ENCODE measurements around the gene CT45A5.
"Not testable (repeated sequence)": the region's sequence is repeated elsewhere in the genome, so short reads cannot be mapped to it uniquely, and the experiment has no call there.

CT45A5 gene, protein sequence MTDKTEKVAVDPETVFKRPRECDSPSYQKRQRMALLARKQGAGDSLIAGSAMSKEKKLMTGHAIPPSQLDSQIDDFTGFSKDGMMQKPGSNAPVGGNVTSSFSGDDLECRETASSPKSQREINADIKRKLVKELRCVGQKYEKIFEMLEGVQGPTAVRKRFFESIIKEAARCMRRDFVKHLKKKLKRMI

DNA sequence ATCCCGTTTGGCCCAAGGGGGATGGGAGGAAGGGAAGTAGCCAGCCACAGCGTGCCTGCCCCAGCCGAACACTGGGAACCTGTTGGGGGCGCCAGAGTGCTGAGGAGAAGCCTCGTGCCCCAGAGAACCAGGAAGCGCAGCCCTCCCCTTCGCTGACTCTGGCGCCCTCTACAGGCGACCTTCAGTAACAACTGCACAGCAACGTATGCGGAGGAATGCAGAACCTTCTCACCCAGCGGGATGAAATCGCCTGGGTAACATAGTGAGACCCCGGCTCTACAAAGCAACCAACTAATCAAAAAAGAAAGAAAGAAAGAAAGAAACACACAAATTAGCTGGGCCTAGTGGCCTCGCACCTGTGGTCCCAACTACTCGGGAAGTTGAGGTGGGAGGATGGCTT is at the start of gene CT45A5:
Gene CT45A5 (minus strand): TSS at position 101 of the 400 bp plus-strand sequence. CDS start 3,774 bp downstream, outside the sequence.
- DNase-seq, result not testable (repeated sequence)

DNA sequence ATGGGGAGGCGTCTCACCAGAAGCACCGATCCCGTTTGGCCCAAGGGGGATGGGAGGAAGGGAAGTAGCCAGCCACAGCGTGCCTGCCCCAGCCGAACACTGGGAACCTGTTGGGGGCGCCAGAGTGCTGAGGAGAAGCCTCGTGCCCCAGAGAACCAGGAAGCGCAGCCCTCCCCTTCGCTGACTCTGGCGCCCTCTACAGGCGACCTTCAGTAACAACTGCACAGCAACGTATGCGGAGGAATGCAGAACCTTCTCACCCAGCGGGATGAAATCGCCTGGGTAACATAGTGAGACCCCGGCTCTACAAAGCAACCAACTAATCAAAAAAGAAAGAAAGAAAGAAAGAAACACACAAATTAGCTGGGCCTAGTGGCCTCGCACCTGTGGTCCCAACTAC is 34.6 kb upstream of the CT45A5 start, which contains the start of gene CT45A2:
Gene CT45A2 (minus strand): TSS at position 101 of the 400 bp plus-strand sequence. CDS start 3,747 bp downstream, outside the sequence.
- DNase-seq, result not testable (repeated sequence)

DNA sequence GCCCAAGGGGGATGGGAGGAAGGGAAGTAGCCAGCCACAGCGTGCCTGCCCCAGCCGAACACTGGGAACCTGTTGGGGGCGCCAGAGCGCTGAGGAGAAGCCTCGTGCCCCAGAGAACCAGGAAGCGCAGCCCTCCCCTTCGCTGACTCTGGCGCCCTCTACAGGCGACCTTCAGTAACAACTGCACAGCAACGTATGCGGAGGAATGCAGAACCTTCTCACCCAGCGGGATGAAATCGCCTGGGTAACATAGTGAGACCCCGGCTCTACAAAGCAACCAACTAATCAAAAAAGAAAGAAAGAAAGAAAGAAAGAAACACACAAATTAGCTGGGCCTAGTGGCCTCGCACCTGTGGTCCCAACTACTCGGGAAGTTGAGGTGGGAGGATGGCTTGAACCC is 17.4 kb upstream of the CT45A5 start, which contains the start of gene CT45A6:
Gene CT45A6 (minus strand): TSS at position 101 of the 400 bp plus-strand sequence. CDS start 3,794 bp downstream, outside the sequence.
- DNase-seq, result not testable (repeated sequence)

DNA sequence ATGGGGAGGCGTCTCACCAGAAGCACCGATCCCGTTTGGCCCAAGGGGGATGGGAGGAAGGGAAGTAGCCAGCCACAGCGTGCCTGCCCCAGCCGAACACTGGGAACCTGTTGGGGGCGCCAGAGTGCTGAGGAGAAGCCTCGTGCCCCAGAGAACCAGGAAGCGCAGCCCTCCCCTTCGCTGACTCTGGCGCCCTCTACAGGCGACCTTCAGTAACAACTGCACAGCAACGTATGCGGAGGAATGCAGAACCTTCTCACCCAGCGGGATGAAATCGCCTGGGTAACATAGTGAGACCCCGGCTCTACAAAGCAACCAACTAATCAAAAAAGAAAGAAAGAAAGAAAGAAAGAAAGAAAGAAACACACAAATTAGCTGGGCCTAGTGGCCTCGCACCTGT is 17.2 kb downstream of the CT45A5 start, which contains the start of gene CT45A3:
Gene CT45A3 (minus strand): TSS at position 101 of the 400 bp plus-strand sequence. CDS start 3,747 bp downstream, outside the sequence.
- DNase-seq, result not testable (repeated sequence)

DNA sequence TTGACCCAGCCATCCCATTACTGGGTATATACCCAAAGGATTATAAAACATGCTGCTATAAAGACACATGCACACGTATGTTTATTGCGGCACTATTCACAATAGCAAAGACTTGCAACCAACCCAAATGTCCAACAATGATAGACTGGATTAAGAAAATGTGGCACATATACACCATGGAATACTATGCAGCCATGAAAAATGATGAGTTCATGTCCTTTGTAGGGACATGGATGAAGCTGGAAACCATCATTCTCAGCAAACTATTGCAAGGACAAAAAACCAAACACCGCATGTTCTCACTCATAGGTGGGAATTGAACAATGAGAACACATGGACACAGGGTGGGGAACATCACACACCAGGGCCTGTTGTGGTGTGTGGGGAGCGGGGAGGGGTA is 40.6 kb downstream of the CT45A5 start:
- DNase-seq, result not testable (repeated sequence)

DNA sequence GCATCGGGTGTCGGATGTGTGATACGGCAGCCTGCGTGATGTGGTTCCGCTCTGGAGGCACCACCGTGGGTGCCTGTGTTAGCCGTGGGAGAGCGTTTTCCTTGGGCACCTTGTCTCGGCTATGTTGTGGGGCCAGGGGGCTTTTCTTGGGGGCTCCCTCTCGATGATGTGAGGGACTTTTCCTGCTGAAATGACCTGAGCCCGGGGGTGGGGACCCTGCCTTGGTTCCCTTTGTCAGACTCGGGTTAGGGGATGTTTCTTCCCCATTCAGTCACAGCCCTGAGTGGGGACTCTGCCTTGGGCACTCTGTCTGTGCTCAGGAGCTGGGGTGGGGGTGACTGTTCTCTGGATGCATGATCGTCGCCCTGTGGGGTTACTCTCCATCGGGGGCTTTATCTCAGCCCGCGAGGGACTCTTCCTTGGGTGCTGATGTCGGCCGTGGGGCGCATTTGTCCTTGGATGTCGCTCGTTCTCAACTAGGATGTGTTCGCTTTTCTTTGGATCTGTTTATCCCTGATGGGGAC is 44.0 kb downstream of the CT45A5 start:
- no peak for DNase-seq

DNA sequence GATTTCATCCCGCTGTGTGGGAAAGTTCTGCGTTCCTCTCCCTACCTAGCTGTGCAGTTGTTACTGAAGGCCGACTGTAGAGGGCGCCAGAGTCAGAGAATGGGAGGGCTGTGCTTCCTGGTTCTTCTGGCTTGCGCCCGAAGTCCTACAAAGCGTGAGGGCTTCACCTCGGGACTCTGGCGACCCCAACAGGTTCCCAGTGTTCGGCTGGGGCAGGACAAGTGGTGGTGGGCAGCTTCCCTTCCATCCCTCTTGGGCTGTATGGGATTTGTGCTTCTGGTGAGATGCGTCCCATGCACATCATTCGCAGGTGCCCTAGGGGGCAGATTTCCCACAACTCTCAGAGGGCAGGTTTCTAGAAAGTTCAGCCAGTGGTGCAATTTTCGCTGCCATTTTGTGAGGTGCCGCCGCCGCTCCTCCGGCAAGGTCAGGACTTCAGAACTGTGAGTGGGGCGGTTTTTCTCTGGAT is 44.6 kb downstream of the CT45A5 start:
- no peak for DNase-seq

DNA sequence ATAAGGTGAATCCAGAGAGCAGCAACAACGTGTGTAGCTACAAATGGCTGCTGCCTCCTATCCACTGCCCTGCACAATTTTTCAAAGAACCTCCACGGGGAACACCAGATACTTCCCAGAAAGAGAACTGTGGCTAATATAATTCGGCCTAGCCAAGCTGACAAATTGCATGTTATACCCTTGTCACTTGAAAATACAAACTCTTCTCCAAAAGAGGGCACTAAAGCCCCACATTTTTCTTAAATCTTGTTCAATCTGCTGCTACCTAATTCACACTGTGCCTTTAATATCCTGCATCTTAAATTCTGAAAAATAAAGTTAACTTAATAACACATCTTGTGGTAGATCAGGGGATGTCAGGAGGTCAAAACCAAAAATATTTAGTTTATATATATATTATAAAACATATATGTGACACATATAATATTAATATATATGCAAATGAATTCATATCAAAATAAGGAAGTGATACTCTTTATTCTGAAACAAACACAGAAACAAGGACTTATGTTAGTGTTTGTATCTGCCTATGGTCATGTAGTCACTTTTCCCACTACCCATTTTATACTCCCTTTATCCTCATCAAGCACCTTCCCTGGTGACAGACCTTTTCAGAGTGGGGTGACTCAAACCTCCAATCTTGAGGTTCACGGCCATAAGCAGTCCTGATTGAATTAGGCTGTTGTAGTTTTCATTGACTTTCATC is 47.8 kb downstream of the CT45A5 start:
- DNase-seq, result no peak

DNA sequence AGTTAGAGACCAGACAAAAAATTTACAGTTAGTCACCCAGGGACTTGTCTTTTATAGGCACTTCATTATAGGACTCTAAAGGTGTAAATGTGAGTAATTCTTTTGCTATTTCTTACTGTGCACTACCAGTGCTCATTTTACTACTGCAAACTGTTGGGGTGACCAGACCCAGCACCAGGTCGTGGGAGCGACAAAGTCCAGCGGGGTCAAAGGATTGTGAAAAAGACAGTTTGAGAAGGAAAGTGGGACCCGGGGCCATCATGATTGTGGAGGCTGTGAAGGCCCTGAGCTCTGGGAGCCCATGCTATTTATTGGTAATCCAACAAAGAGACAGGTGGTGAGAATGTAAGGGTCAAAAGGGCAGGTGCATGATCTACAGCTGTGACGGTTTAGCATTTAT is 50.6 kb downstream of the CT45A5 start:
- not testable (repeated sequence) for DNase-seq
